ENCODE data around the gene HIC1.

Gene HIC1

DNA sequence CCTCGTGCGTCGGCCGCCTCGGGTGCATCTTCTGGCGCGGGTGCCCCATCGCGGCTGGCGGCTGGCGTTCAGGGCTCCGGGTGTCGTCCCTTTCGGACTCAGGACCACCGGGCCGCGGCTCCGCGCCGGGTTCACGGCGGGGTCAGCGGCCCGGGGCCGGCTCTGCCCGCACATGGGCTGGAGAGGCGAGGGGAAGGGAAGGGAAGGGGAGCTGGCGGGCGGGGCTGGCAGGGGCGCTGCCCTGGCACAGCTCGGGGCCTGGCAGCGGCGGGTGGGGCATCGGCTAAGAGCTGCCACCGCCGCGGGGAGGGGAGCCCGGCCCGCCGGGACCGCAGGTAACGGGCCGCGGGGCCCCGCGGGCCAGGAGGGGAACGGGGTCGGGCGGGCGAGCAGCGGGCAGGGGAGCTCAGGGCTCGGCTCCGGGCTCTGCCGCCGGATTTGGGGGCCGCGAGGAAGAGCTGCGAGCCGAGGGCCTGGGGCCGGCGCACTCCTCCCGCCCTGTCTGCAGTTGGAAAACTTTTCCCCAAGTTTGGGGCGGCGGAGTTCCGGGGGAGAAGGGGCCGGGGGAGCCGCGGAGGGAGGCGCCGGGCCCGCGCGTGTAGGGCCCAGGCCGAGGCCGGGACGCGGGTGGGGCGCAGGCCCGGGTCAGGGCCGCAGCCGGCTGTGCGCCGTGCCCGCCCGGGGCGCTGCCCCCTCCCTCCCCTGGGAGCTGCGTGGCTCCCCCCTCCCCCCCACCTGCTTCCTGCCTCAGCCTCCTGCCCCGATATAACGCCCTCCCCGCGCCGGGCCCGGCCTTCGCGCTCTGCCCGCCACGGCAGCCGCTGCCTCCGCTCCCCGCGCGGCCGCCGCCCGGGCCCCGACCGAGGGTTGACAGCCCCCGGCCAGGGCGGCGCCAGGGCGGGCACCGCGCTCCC is 646 bp downstream of the HIC1 start:
- peaks cover 24 to 33% of the 10 kb centered on the region in 2 donors for H3K4me1 Mint-ChIP-seq (ENCODE audit: low read depth in 2 of 2)
- H3K9me3 Mint-ChIP-seq: no peaks in the 10 kb centered on the region
- no peak overlapping the region for H3K27ac Mint-ChIP-seq
- DNase-seq (no peak), ATAC-seq (replicated peaks) (no peak)
- H3K4me3 Mint-ChIP-seq: peak overlapping the region; percentile 76 to 81
- H3K36me3 Mint-ChIP-seq (ENCODE audit: insufficient read depth): peaks cover 43% of the 10 kb centered on the region
- no peaks in the 10 kb centered on the region for H3K27me3 Mint-ChIP-seq

GRCh38 chr17:2056206-2057174 is 1.6 kb downstream of the HIC1 start:
- Mint-ChIP-seq H3K9me3 (no peaks in the 10 kb centered on the region), H3K27ac (peak overlapping the region in 1 of 2 donors; percentile 20), H3K36me3 (ENCODE audit: insufficient read depth) (peaks cover 43% of the 10 kb centered on the region), H3K4me3 (peak overlapping the region; percentile 68 to 69), H3K27me3 (no peaks in the 10 kb centered on the region), H3K4me1 (ENCODE audit: low read depth in 2 of 2) (peaks cover 24 to 35% of the 10 kb centered on the region in 2 donors)
- ATAC-seq (replicated peaks) (peak; percentile 9), DNase-seq (peak in 2 of 3 experiments; percentile 35 to 45)

GRCh38 chr17:2057175-2057759 is 2.4 kb downstream of the HIC1 start:
- Mint-ChIP-seq H3K4me3 (no peak overlapping the region), H3K9me3 (no peaks in the 10 kb centered on the region), H3K27ac (no peak overlapping the region), H3K27me3 (no peaks in the 10 kb centered on the region), H3K4me1 (ENCODE audit: low read depth in 2 of 2) (peaks cover 19 to 27% of the 10 kb centered on the region in 2 donors), H3K36me3 (ENCODE audit: insufficient read depth) (peaks cover 40% of the 10 kb centered on the region)
- DNase-seq (no peak), ATAC-seq (replicated peaks) (no peak)

DNA sequence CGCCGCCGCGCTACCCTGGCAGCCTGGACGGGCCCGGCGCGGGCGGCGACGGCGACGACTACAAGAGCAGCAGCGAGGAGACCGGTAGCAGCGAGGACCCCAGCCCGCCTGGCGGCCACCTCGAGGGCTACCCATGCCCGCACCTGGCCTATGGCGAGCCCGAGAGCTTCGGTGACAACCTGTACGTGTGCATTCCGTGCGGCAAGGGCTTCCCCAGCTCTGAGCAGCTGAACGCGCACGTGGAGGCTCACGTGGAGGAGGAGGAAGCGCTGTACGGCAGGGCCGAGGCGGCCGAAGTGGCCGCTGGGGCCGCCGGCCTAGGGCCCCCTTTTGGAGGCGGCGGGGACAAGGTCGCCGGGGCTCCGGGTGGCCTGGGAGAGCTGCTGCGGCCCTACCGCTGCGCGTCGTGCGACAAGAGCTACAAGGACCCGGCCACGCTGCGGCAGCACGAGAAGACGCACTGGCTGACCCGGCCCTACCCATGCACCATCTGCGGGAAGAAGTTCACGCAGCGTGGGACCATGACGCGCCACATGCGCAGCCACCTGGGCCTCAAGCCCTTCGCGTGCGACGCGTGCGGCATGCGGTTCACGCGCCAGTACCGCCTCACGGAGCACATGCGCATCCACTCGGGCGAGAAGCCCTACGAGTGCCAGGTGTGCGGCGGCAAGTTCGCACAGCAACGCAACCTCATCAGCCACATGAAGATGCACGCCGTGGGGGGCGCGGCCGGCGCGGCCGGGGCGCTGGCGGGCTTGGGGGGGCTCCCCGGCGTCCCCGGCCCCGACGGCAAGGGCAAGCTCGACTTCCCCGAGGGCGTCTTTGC is 3.1 kb downstream of the HIC1 start:
- H3K9me3 Mint-ChIP-seq: no peaks in the 10 kb centered on the region
- peaks cover 18 to 25% of the 10 kb centered on the region in 2 donors for H3K4me1 Mint-ChIP-seq (ENCODE audit: low read depth in 2 of 2)
- no peaks in the 10 kb centered on the region for H3K27me3 Mint-ChIP-seq
- peak overlapping the region in 1 of 2 donors; percentile 44 for H3K4me3 Mint-ChIP-seq
- H3K27ac Mint-ChIP-seq: no peak overlapping the region
- ATAC-seq (replicated peaks) (no peak), DNase-seq (no peak)
- H3K36me3 Mint-ChIP-seq (ENCODE audit: insufficient read depth): peaks cover 40% of the 10 kb centered on the region

DNA sequence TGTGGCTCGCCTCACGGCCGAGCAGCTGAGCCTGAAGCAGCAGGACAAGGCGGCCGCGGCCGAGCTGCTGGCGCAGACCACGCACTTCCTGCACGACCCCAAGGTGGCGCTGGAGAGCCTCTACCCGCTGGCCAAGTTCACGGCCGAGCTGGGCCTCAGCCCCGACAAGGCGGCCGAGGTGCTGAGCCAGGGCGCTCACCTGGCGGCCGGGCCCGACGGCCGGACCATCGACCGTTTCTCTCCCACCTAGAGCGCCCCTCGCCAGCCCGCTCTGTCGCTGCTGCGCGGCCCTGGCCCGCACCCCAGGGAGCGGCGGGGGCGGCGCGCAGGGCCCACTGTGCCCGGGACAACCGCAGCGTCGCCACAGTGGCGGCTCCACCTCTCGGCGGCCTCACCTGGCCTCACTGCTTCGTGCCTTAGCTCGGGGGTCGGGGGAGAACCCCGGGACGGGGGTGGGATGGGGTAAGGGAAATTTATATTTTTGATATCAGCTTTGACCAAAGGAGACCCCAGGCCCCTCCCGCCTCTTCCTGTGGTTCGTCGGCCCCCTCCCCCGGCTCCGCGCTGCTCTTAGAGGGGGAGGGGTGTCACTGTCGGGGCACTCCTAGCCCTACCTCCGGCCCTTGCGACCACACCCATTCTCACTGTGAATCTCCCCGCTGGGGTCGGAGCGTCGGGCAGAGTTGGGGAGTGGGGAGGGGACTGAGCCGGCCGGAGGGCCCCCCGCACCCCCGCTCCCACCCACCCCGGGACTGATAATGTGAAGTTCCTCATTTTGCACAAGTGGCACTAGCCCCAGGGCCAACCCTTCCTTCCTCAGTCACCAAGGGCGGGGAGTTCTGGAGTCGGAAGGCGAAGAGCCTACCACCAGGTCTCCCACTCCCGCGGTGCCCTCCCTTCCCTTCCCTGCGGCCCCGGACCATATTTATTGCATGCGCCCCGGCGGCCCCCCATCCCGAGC is 4.0 kb downstream of the HIC1 start:
- Mint-ChIP-seq H3K27me3 (no peaks in the 10 kb centered on the region), H3K9me3 (no peaks in the 10 kb centered on the region), H3K36me3 (ENCODE audit: insufficient read depth) (peaks cover 38% of the 10 kb centered on the region), H3K27ac (peak overlapping the region; percentile 54 to 59), H3K4me1 (ENCODE audit: low read depth in 2 of 2) (peaks cover 13 to 25% of the 10 kb centered on the region in 2 donors), H3K4me3 (peak overlapping the region; percentile 47 to 55)
- ATAC-seq (replicated peaks) (no peak), DNase-seq (peak; percentile 49 to 60 (median 57))

GRCh38 chr17:2059547-2060384 is 4.9 kb downstream of the HIC1 start:
- DNase-seq: no peak
- Mint-ChIP-seq H3K4me3 (peak overlapping the region; percentile 47 to 55), H3K4me1 (ENCODE audit: low read depth in 2 of 2) (peaks cover 12 to 23% of the 10 kb centered on the region in 2 donors), H3K27ac (peak overlapping the region; percentile 59 to 83), H3K9me3 (no peaks in the 10 kb centered on the region), H3K36me3 (ENCODE audit: insufficient read depth) (peaks cover 34% of the 10 kb centered on the region), H3K27me3 (no peaks in the 10 kb centered on the region)
- no peak for ATAC-seq (replicated peaks)

DNA sequence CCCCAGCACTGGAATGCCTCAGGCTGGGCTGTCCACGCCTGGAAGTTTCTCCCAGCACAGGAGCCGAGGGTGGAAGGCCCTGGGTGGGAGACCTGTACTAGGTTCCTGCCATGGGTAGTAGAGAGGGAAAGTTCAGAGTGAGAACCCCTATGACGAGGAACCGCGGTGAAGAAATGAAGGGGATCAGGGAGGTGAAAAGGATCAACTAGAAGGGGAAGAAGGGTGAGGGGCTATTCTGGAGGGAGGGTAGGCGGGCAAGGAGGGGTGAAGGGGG is 5.4 kb downstream of the HIC1 start:
- Mint-ChIP-seq H3K36me3 (ENCODE audit: insufficient read depth) (peaks cover 34% of the 10 kb centered on the region), H3K27me3 (no peaks in the 10 kb centered on the region), H3K27ac (peak overlapping the region; percentile 61 to 83), H3K9me3 (no peaks in the 10 kb centered on the region), H3K4me1 (ENCODE audit: low read depth in 2 of 2) (peaks cover 15 to 23% of the 10 kb centered on the region in 2 donors), H3K4me3 (peak overlapping the region in 1 of 2 donors; percentile 24)
- DNase-seq (no peak), ATAC-seq (replicated peaks) (no peak)

GRCh38 chr17:2060681-2061440 is 6.0 kb downstream of the HIC1 start:
- DNase-seq (no peak), ATAC-seq (replicated peaks) (no peak)
- Mint-ChIP-seq H3K4me1 (ENCODE audit: low read depth in 2 of 2) (peaks cover 15 to 23% of the 10 kb centered on the region in 2 donors), H3K4me3 (no peak overlapping the region), H3K27me3 (no peaks in the 10 kb centered on the region), H3K9me3 (no peaks in the 10 kb centered on the region), H3K27ac (peak overlapping the region; percentile 61 to 83), H3K36me3 (ENCODE audit: insufficient read depth) (peaks cover 34% of the 10 kb centered on the region)

GRCh38 chr17:2061441-2061958 is 6.6 kb downstream of the HIC1 start:
- H3K9me3 Mint-ChIP-seq: no peaks in the 10 kb centered on the region
- peaks cover 14 to 27% of the 10 kb centered on the region in 2 donors for H3K4me1 Mint-ChIP-seq (ENCODE audit: low read depth in 2 of 2)
- DNase-seq (no peak), ATAC-seq (replicated peaks) (no peak)
- H3K27me3 Mint-ChIP-seq: no peaks in the 10 kb centered on the region
- peaks cover 33% of the 10 kb centered on the region for H3K36me3 Mint-ChIP-seq (ENCODE audit: insufficient read depth)
- no peak overlapping the region for H3K4me3 Mint-ChIP-seq
- no peak overlapping the region for H3K27ac Mint-ChIP-seq

- DNase-seq (no peak), ATAC-seq (replicated peaks) (no peak)
- peaks cover 29% of the 10 kb centered on the region for H3K36me3 Mint-ChIP-seq (ENCODE audit: insufficient read depth)
- peak overlapping the region; percentile 19 to 79 for H3K27ac Mint-ChIP-seq
- H3K4me3 Mint-ChIP-seq: no peak overlapping the region
- peaks cover 13 to 37% of the 10 kb centered on the region in 2 donors for H3K4me1 Mint-ChIP-seq (ENCODE audit: low read depth in 2 of 2)
- H3K9me3 Mint-ChIP-seq: no peaks in the 10 kb centered on the region
- no peaks in the 10 kb centered on the region for H3K27me3 Mint-ChIP-seq
Measured at GRCh38 chr17:2062571-2063183, 7.8 kb downstream of the HIC1 start.
